Psoas muscle (tissue), 8 donors: ENCODE results near the gene MECR. TPM values are rescaled to one million over a fixed set of nuclear protein-coding genes. Genes with fewer than 3 reads are reported as not detected.
"Not testable (repeated sequence)": the region's sequence is repeated elsewhere in the genome, so short reads cannot be mapped to it uniquely, and the experiment has no call there.

Experiments used
- ATAC-seq, 4 donors: fragments of 200-7000 bp; cut with Tn5 transposase; one replicate each; pipeline ENCODE4 v1.9.1; 2020; ENCODE audit warnings: moderate library complexity in 3 of 4, mild to moderate bottlenecking in 2 of 4
- DNase-seq, 2 donors: peaks; one replicate each; pipeline ENCODE4 v3.0.0-alpha.2; 2020
- H3K27ac ChIP-seq: fragments of 200-600 bp; one replicate; pipeline ENCODE4 v1.8.0; 2022
- H3K27me3 ChIP-seq, 3 donors: fragments of 200-600 bp in 1 of 3; one replicate each; pipeline versions ENCODE4 v1.6.1 to v1.8.0; 2013 to 2022; ENCODE audit warnings: low read length in 2 of 3, mild to moderate bottlenecking in 2 of 3, moderate library complexity in 1 of 3; ENCODE audit not compliant: insufficient read depth in 3 of 3
- H3K36me3 ChIP-seq, 2 donors: fragments of 200-600 bp in 1 of 2; one replicate each; pipeline versions ENCODE4 v1.6.1 to v1.8.0; 2013 to 2022; ENCODE audit warnings: low read depth in 1 of 2, mild to moderate bottlenecking in 1 of 2, moderate library complexity in 1 of 2; ENCODE audit not compliant: insufficient read depth in 1 of 2
- H3K4me1 ChIP-seq: fragments of 200-600 bp; one replicate; pipeline ENCODE4 v1.8.0; 2022
- H3K4me3 ChIP-seq: fragments of 200-600 bp; one replicate; pipeline ENCODE4 v1.8.0; 2022; ENCODE audit warnings: mild to moderate bottlenecking
- H3K9me3 ChIP-seq: fragments of 200-600 bp; one replicate; pipeline ENCODE4 v1.8.0; 2022
- WGBS, 3 donors: extraction: QIAGEN DNeasy Blood & Tissue Kit; methylation state at CpG; one replicate each; pipeline versions ENCODE4 v1.1.6 to v1.1.7; 2013; 5-methylcytosine and 5-hydroxymethylcytosine counted together
- intact Hi-C, 2 donors: fragments of 100-400 bp; cut with DNase I; formaldehyde crosslinking; loops; one replicate each; pipeline versions ENCODE4 v1.11.0 to v1.14.2; 2022
- polyA plus RNA-seq, 3 donors: library from polyadenylated mRNA; stranded (reverse); fragments of 200-250 nt; gene quantifications; one replicate each; pipeline ENCODE4 v1.2.3, GENCODE V29; 2013
- total RNA-seq, 4 donors: library from RNA; stranded (reverse); fragmentation: NEBNext Ultra II Directional in 2 of 4; extraction: Animal tissue kit (Norgen Biotek cat#: 25700) in 2 of 4; gene quantifications; one replicate each; pipeline versions ENCODE4 v1.2.1 to v1.2.4, GENCODE V29; 2021 to 2023
- TF ChIP-seq, protein P1 (sequence below): fragments of 200-600 bp; IDR thresholded peaks from one replicate; pipeline ENCODE4 v1.8.0; 2022; ENCODE audit warnings: antibody characterized with exemption
- donor health status: healthy with polysubstance abuse.
- donor health status: DM: no; HTN: no; CAD: no; lungs with moderate emphysema.
- donor health status: Bipolar disorder and iron deficiency.
- donor health status: healthy.
- donor health status: DM: yes; HTN: yes; CAD: no.
- donor health status: DM: no; HTN: no; CAD: no.
- donor health status: DM: no; HTN: no; CAD: no.
- donor health status: DM: yes; HTN: yes; CAD: no.

Gene MECR
- total and polyA plus RNA-seq, 7 donors: 22.7 to 42.6 (median 36.8) TPM

DNA sequence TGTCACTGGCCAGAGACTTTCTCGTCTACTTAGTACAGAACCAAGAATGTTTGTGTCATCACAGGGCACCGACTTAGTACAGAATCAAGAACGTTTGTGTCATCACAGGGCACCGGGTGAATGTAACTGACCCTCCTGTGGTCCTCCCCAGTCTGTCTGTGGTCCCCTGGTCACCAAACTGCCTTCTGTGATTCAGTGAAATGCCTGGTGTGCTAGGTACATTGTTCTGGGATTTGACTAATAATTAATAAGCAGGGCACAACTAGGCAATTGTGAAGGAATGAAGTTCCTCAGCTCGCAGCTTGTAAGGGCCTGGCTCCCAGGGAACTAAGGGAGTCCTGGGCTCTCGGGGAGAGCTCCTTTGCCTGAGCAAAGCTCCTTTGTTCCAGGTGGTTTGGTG lies 7.2 kb downstream of the MECR start:
- DNase-seq (no peak), ATAC-seq (no peak)
- Histone ChIP-seq H3K36me3 (peaks cover 13 to 65% of the 10 kb centered on the region in 2 donors), H3K4me1 (no peaks in the 10 kb centered on the region), H3K27ac (no peak overlapping the region), H3K27me3 (no peaks in the 10 kb centered on the region), H3K4me3 (no peak overlapping the region), H3K9me3 (no peaks in the 10 kb centered on the region)
- intact Hi-C loops: no loop called here
- 81 to 88% (median 86%) methylated on average over 6 of the region's 6 CpGs for WGBS, 3 donors
- TF ChIP-seq, protein P1, sequence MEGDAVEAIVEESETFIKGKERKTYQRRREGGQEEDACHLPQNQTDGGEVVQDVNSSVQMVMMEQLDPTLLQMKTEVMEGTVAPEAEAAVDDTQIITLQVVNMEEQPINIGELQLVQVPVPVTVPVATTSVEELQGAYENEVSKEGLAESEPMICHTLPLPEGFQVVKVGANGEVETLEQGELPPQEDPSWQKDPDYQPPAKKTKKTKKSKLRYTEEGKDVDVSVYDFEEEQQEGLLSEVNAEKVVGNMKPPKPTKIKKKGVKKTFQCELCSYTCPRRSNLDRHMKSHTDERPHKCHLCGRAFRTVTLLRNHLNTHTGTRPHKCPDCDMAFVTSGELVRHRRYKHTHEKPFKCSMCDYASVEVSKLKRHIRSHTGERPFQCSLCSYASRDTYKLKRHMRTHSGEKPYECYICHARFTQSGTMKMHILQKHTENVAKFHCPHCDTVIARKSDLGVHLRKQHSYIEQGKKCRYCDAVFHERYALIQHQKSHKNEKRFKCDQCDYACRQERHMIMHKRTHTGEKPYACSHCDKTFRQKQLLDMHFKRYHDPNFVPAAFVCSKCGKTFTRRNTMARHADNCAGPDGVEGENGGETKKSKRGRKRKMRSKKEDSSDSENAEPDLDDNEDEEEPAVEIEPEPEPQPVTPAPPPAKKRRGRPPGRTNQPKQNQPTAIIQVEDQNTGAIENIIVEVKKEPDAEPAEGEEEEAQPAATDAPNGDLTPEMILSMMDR: no peak

DNA sequence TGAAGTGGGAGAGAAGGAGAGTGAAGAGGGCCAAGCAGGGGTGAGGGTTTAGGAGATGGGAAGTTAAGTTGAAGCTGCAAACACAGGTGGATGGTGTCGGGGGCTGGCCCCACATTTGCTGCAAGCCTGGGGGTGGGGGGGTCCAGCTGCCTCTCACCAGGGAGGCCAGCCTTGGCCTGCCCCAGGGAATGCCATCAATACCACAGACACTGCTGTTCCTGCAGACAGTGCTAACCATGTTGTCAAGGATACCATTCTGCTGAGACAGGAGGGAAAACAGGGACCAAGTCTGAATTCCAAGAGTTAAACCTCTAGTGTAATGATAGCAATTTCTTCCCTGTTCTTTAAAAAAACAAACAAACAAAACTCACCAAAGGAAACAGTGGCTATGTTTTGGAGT lies 8.0 kb downstream of the MECR start:
- TF ChIP-seq, protein P1: no peak
- no peaks in the 10 kb centered on the region for H3K27me3 ChIP-seq
- no peak for ATAC-seq
- no peak for DNase-seq
- peaks cover 13 to 69% of the 10 kb centered on the region in 2 donors for H3K36me3 ChIP-seq
- H3K4me1 ChIP-seq: no peaks in the 10 kb centered on the region
- no peak overlapping the region for H3K27ac ChIP-seq
- 82 to 93% (median 93%) methylated on average over 1 of the region's 1 CpG for WGBS, 3 donors
- no peak overlapping the region for H3K4me3 ChIP-seq
- intact Hi-C loops: no loop called here
- H3K9me3 ChIP-seq: no peaks in the 10 kb centered on the region

GRCh38 chr1:29222260-29222659 lies 8.5 kb downstream of the MECR start:
- H3K4me1 ChIP-seq, intact Hi-C loops: not testable (repeated sequence)
- peaks cover 13 to 69% of the 10 kb centered on the region in 2 donors for H3K36me3 ChIP-seq

DNA sequence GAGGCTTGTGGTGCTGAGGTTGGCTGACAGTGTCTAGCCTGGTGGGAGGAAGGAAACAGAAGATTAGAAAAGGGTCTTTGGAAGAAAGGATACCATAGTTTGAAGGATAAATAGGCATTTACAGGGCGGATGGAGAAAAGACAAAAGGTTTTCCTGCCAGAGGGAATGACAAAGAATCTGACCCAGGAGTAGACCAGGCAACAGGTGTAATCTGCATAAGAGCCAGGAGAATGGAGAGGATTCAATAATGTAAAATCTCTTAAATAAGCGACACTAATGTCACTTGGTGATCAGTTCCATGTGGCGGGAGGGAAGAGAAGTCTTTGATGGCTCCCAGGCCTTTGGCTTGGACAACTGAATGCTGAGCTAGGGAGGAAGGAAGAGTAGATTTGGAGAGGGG lies 9.4 kb downstream of the MECR start:
- TF ChIP-seq, protein P1: no peak
- Histone ChIP-seq H3K9me3 (no peaks in the 10 kb centered on the region), H3K27me3 (no peaks in the 10 kb centered on the region), H3K4me3 (no peak overlapping the region), H3K4me1 (no peaks in the 10 kb centered on the region), H3K27ac (no peak overlapping the region), H3K36me3 (peaks cover 16 to 70% of the 10 kb centered on the region in 2 donors)
- ATAC-seq (no peak), DNase-seq (no peak)
- WGBS, 3 donors: 93 to 95% (median 93%) methylated on average over 3 of the region's 3 CpGs
- intact Hi-C loops: no loop called here

More at GRCh38 chr1:29222260-29222659, 8.5 kb downstream of the MECR start:
- not testable (repeated sequence) for H3K27ac ChIP-seq, H3K9me3 ChIP-seq, ATAC-seq, DNase-seq, H3K4me3 ChIP-seq, H3K27me3 ChIP-seq
- 84 to 93% (median 85%) methylated on average over 6 of the region's 6 CpGs for WGBS, 3 donors

GRCh38 chr1:29218223-29218622 lies 12.5 kb downstream of the MECR start:
- Histone ChIP-seq H3K27ac (no peak overlapping the region), H3K36me3 (peaks cover 16 to 79% of the 10 kb centered on the region in 2 donors), H3K4me3 (no peak overlapping the region), H3K4me1 (no peaks in the 10 kb centered on the region), H3K9me3 (no peaks in the 10 kb centered on the region), H3K27me3 (no peaks in the 10 kb centered on the region)
- intact Hi-C loops: no loop called here
- TF ChIP-seq, protein P1: no peak
- WGBS, 3 donors: 64 to 88% (median 87%) methylated on average over 2 of the region's 2 CpGs
- DNase-seq (no peak), ATAC-seq (no peak)
